Measurements from ENCODE around the gene DUSP23. TPM values are rescaled to one million over a fixed set of nuclear protein-coding genes. Genes with fewer than 3 reads are reported as not detected.

The DUSP23 gene
- total RNA-seq, 1 experiment from 2014 or later, result 31.0 TPM

DNA sequence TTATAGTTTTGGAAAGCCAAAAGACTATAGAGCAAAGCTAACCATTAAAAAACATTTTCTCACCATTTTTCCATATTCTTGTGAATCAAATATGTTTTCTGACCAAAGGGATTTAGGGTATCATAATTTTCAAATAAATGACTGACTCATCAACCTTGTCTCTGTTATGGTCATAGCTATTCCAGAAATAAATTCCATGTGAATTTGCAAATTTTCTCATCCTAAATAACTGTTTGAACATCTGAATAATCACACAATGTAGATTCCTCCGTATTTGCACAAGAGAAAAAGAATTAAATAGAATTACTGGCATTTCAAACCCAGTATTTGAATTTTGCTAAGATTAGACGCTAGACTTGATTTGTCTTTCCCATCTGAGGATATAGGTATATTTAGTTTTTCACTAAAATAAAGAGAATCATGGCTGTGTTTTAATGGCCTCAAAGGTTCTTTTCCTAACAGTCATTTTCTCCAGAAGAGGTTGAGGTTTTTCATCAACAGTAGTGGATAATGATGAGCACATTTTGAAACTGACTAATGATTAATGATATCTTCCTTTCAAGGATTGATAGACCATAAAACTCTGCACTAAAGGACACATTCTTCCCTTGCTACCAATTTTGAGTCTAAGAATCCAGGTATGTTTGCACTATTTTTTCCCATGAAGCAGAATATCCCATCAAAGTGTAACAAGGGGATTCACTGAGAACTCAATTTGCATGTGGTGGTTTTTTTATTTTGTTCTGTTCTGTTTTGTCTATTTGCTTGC is 9.5 kb upstream of the DUSP23 start:
- intact Hi-C loops (cut with micrococcal nuclease; ENCODE audit: unreplicated experiment), result no loop called here
- CTCF ChIA-PET, result no interaction called here
- no peak overlapping the region for H3K27ac ChIP-seq (ENCODE audit: low read depth, low read length, poor library complexity, severe bottlenecking)

GRCh38 chr1:159774465-159774864 is 6.3 kb upstream of the DUSP23 start:
- no peak for DNase-seq (ENCODE audit: low spot score)
- no peak overlapping the region for H3K27ac ChIP-seq (ENCODE audit: low read depth, low read length, poor library complexity, severe bottlenecking)
- TF ChIP-seq, protein P1, sequence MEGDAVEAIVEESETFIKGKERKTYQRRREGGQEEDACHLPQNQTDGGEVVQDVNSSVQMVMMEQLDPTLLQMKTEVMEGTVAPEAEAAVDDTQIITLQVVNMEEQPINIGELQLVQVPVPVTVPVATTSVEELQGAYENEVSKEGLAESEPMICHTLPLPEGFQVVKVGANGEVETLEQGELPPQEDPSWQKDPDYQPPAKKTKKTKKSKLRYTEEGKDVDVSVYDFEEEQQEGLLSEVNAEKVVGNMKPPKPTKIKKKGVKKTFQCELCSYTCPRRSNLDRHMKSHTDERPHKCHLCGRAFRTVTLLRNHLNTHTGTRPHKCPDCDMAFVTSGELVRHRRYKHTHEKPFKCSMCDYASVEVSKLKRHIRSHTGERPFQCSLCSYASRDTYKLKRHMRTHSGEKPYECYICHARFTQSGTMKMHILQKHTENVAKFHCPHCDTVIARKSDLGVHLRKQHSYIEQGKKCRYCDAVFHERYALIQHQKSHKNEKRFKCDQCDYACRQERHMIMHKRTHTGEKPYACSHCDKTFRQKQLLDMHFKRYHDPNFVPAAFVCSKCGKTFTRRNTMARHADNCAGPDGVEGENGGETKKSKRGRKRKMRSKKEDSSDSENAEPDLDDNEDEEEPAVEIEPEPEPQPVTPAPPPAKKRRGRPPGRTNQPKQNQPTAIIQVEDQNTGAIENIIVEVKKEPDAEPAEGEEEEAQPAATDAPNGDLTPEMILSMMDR (conservative IDR thresholded peaks at IDR 0.05; ENCODE audit: low read depth, low read length), result no peak
- no peak for TF ChIP-seq EZH2 (IDR thresholded peaks at IDR 0.05; ENCODE audit: borderline replicate concordance, low read depth, low read length, poor library complexity, severe bottlenecking)
- H3K9me3 ChIP-seq (ENCODE audit: low read depth, low read length, poor library complexity, severe bottlenecking), result no peaks in the 10 kb centered on the region
- intact Hi-C loops (cut with micrococcal nuclease; ENCODE audit: unreplicated experiment), result no loop called here
- H3K4me1 ChIP-seq (ENCODE audit: insufficient read depth, low read length, poor library complexity, severe bottlenecking), result no peaks in the 10 kb centered on the region
- no TSS peak for BruUV-seq (replicated peaks)
- ChIA-PET CTCF (no interaction called here), POLR2A (ENCODE audit: low non-redundant PET) (no interaction called here)
- no peak overlapping the region for H3K4me3 ChIP-seq (ENCODE audit: low read depth, low read length, poor library complexity, severe bottlenecking)
- no peaks in the 10 kb centered on the region for H3K36me3 ChIP-seq (ENCODE audit: insufficient read depth, low read length, poor library complexity, severe bottlenecking)
- no peaks in the 10 kb centered on the region for H3K27me3 ChIP-seq (replicated peaks; ENCODE audit: insufficient read depth, low read depth, low read length, poor library complexity)

More for the DNA sequence above, 9.5 kb upstream of the DUSP23 start:
- DNase-seq (ENCODE audit: low spot score), result no peak
- Histone ChIP-seq H3K4me3 (ENCODE audit: low read depth, low read length, poor library complexity, severe bottlenecking) (no peak overlapping the region), H3K27me3 (replicated peaks; ENCODE audit: insufficient read depth, low read depth, low read length, poor library complexity) (peaks cover 3% of the 10 kb centered on the region), H3K36me3 (ENCODE audit: insufficient read depth, low read length, poor library complexity, severe bottlenecking) (no peaks in the 10 kb centered on the region), H3K4me1 (ENCODE audit: insufficient read depth, low read length, poor library complexity, severe bottlenecking) (no peaks in the 10 kb centered on the region), H3K9me3 (ENCODE audit: low read depth, low read length, poor library complexity, severe bottlenecking) (no peaks in the 10 kb centered on the region)
- TF ChIP-seq, protein P1 (conservative IDR thresholded peaks at IDR 0.05; ENCODE audit: low read depth, low read length), result no peak
- no peak for TF ChIP-seq EZH2 (IDR thresholded peaks at IDR 0.05; ENCODE audit: borderline replicate concordance, low read depth, low read length, poor library complexity, severe bottlenecking)
- no TSS peak for BruUV-seq (replicated peaks)
- POLR2A ChIA-PET (ENCODE audit: low non-redundant PET), result no interaction called here

DNA sequence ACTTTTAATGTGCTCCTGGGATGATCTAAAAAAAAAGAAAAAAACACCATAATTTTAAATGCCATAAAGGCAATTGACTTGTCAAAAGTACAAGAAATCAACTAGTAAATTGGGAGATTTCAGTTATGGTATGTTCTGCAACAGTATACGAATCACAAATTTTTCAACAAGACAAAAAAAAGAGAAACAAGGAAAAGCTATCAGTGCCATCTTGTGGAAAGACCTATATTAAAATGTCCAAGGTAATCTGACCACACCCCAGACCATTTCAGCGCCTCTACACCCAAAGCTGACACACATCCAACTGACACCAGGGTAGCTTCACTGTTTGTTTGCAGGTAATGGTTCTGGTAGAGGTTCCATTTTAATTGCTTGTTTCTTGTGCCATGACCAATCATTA is 5.0 kb upstream of the DUSP23 start:
- CTCF ChIA-PET, result interaction anchor here (0.5 kb wide), 1 partner anchor 565 kb away, joined by 8 read pairs; no protein-coding TSS in a partner anchor
- Histone ChIP-seq H3K27ac (ENCODE audit: low read depth, low read length, poor library complexity, severe bottlenecking) (no peak overlapping the region), H3K9me3 (ENCODE audit: low read depth, low read length, poor library complexity, severe bottlenecking) (no peaks in the 10 kb centered on the region), H3K4me3 (ENCODE audit: low read depth, low read length, poor library complexity, severe bottlenecking) (no peak overlapping the region), H3K36me3 (ENCODE audit: insufficient read depth, low read length, poor library complexity, severe bottlenecking) (no peaks in the 10 kb centered on the region), H3K27me3 (replicated peaks; ENCODE audit: insufficient read depth, low read depth, low read length, poor library complexity) (no peaks in the 10 kb centered on the region), H3K4me1 (ENCODE audit: insufficient read depth, low read length, poor library complexity, severe bottlenecking) (no peaks in the 10 kb centered on the region)
- no TSS peak for BruUV-seq (replicated peaks)
- intact Hi-C loops (cut with micrococcal nuclease; ENCODE audit: unreplicated experiment), result no loop called here
- POLR2A ChIA-PET (ENCODE audit: low non-redundant PET), result no interaction called here
- DNase-seq (ENCODE audit: low spot score), result no peak
- no peak for TF ChIP-seq EZH2 (IDR thresholded peaks at IDR 0.05; ENCODE audit: borderline replicate concordance, low read depth, low read length, poor library complexity, severe bottlenecking)

GRCh38 chr1:159778266-159778665 is 2.5 kb upstream of the DUSP23 start:
- intact Hi-C loops (cut with micrococcal nuclease; ENCODE audit: unreplicated experiment), result no loop called here
- no peak overlapping the region for H3K27ac ChIP-seq (ENCODE audit: low read depth, low read length, poor library complexity, severe bottlenecking)
- no TSS peak for BruUV-seq (replicated peaks)
- H3K9me3 ChIP-seq (ENCODE audit: low read depth, low read length, poor library complexity, severe bottlenecking), result no peaks in the 10 kb centered on the region
- no peak for DNase-seq (ENCODE audit: low spot score)
- CTCF ChIA-PET, result no interaction called here
- H3K4me3 ChIP-seq (ENCODE audit: low read depth, low read length, poor library complexity, severe bottlenecking), result no peak overlapping the region
- no peaks in the 10 kb centered on the region for H3K27me3 ChIP-seq (replicated peaks; ENCODE audit: insufficient read depth, low read depth, low read length, poor library complexity)
- no peak for TF ChIP-seq EZH2 (IDR thresholded peaks at IDR 0.05; ENCODE audit: borderline replicate concordance, low read depth, low read length, poor library complexity, severe bottlenecking)
- TF ChIP-seq, protein P1 (conservative IDR thresholded peaks at IDR 0.05; ENCODE audit: low read depth, low read length), result no peak
- H3K36me3 ChIP-seq (ENCODE audit: insufficient read depth, low read length, poor library complexity, severe bottlenecking), result no peaks in the 10 kb centered on the region
- POLR2A ChIA-PET (ENCODE audit: low non-redundant PET), result no interaction called here
- H3K4me1 ChIP-seq (ENCODE audit: insufficient read depth, low read length, poor library complexity, severe bottlenecking), result no peaks in the 10 kb centered on the region
